ENCODE measurements around the gene AMPH. TPM values are rescaled to one million over a fixed set of nuclear protein-coding genes. Genes with fewer than 3 reads are reported as not detected.

The AMPH gene
- total RNA-seq, 4 donors from 2014 or later: 2.3 to 14.7 (median 7.2) TPM

- no peaks in the 10 kb centered on the region for H3K9me3 ChIP-seq
- peak overlapping the region in 3 of 4 donors; percentile 17 to 37 (median 24) for H3K27ac ChIP-seq
- H3K4me3 ChIP-seq: no peak overlapping the region
- H3K36me3 ChIP-seq: no peaks in the 10 kb centered on the region
- H3K4me1 ChIP-seq: no peaks in the 10 kb centered on the region
- H3K27me3 ChIP-seq: no peaks in the 10 kb centered on the region
- WGBS, 2 donors (ENCODE audit: low coverage in 1 of 2): 65 to 68% methylated on average over 4 to 5 of the region's 5 CpGs
- TF ChIP-seq EP300 (IDR thresholded peaks at IDR 0.05): no peak
- no peak for TF ChIP-seq POLR2A (IDR thresholded peaks at IDR 0.05)
- no peak for TF ChIP-seq CTCF (IDR thresholded peaks at IDR 0.05)
- no peak for TF ChIP-seq POLR2AphosphoS5 (IDR thresholded peaks at IDR 0.05)
- peak; percentile 88 for ATAC-seq
Measured at GRCh38 chr7:38669965-38670520, 38.9 kb upstream of the AMPH start.

GRCh38 chr7:38664972-38665371, 33.8 kb upstream of the AMPH start:
- no peaks in the 10 kb centered on the region for H3K9me3 ChIP-seq
- no peak overlapping the region for H3K4me3 ChIP-seq
- no peak for ATAC-seq
- TF ChIP-seq POLR2A (IDR thresholded peaks at IDR 0.05) (no peak), EP300 (IDR thresholded peaks at IDR 0.05) (no peak), CTCF (IDR thresholded peaks at IDR 0.05) (no peak), POLR2AphosphoS5 (IDR thresholded peaks at IDR 0.05) (no peak)
- no peaks in the 10 kb centered on the region for H3K4me1 ChIP-seq
- H3K27me3 ChIP-seq: no peaks in the 10 kb centered on the region
- 92% methylated on average over 7 of the region's 7 CpGs; no CpG with 5 or more reads in 1 of the 2 donors for WGBS, 2 donors (ENCODE audit: low coverage in 1 of 2)
- H3K36me3 ChIP-seq: no peaks in the 10 kb centered on the region
- no peak overlapping the region for H3K27ac ChIP-seq

GRCh38 chr7:38660427-38661099, 29.4 kb upstream of the AMPH start:
- H3K36me3 ChIP-seq: no peaks in the 10 kb centered on the region
- H3K4me1 ChIP-seq: no peaks in the 10 kb centered on the region
- peak in 3 of 4 experiments; percentile 18 to 71 (median 30) for TF ChIP-seq CTCF (IDR thresholded peaks at IDR 0.05)
- no peak for TF ChIP-seq POLR2AphosphoS5 (IDR thresholded peaks at IDR 0.05)
- no peak overlapping the region for H3K4me3 ChIP-seq
- H3K27me3 ChIP-seq: peaks cover 7% of the 10 kb centered on the region
- ATAC-seq: no peak
- no peak overlapping the region for H3K27ac ChIP-seq
- H3K9me3 ChIP-seq: no peaks in the 10 kb centered on the region
- WGBS, 2 donors (ENCODE audit: low coverage in 1 of 2): 6 to 79% methylated on average over 2 to 3 of the region's 6 CpGs

GRCh38 chr7:38659931-38660330, 28.8 kb upstream of the AMPH start:
- Histone ChIP-seq H3K4me1 (no peaks in the 10 kb centered on the region), H3K36me3 (no peaks in the 10 kb centered on the region), H3K27ac (no peak overlapping the region), H3K27me3 (peaks cover 7% of the 10 kb centered on the region), H3K9me3 (no peaks in the 10 kb centered on the region), H3K4me3 (no peak overlapping the region)
- ATAC-seq: no peak
- 100% methylated on average over 1 to 2 of the region's 6 CpGs for WGBS, 2 donors (ENCODE audit: low coverage in 1 of 2)
- TF ChIP-seq POLR2A (IDR thresholded peaks at IDR 0.05): no peak
- no peak for TF ChIP-seq EP300 (IDR thresholded peaks at IDR 0.05)
- TF ChIP-seq CTCF (IDR thresholded peaks at IDR 0.05): no peak
- no peak for TF ChIP-seq POLR2AphosphoS5 (IDR thresholded peaks at IDR 0.05)

GRCh38 chr7:38658921-38659320, 27.7 kb upstream of the AMPH start:
- Histone ChIP-seq H3K4me3 (no peak overlapping the region), H3K27me3 (peaks cover 7% of the 10 kb centered on the region), H3K4me1 (no peaks in the 10 kb centered on the region), H3K9me3 (no peaks in the 10 kb centered on the region), H3K27ac (no peak overlapping the region), H3K36me3 (no peaks in the 10 kb centered on the region)
- TF ChIP-seq EP300 (IDR thresholded peaks at IDR 0.05) (no peak), CTCF (IDR thresholded peaks at IDR 0.05) (no peak), POLR2AphosphoS5 (IDR thresholded peaks at IDR 0.05) (no peak), POLR2A (IDR thresholded peaks at IDR 0.05) (no peak)
- 79 to 89% methylated on average over 2 of the region's 2 CpGs for WGBS, 2 donors (ENCODE audit: low coverage in 1 of 2)
- no peak for ATAC-seq

Data from gastroesophageal sphincter (tissue), 4 donors.